ENCODE data around the gene RSL1D1. TPM values are rescaled to one million over a fixed set of nuclear protein-coding genes. Genes with fewer than 3 reads are reported as not detected.

RSL1D1 gene
- total and polyA plus RNA-seq, 12 donors = 24.7 to 133 (median 101) TPM

- Histone ChIP-seq H3K36me3 (peaks cover 0 to 17% (median 0%) of the 10 kb centered on the region in 9 donors), H3K27me3 (no peaks in the 10 kb centered on the region), H3K4me3 (peak overlapping the region; percentile 78 to 100 (median 96)), H3K4me1 (peaks cover 8 to 82% (median 72%) of the 10 kb centered on the region in 9 donors), H3K27ac (peak overlapping the region; percentile 92 to 100 (median 98)), H3K9me3 (no peaks in the 10 kb centered on the region)
- TF ChIP-seq CTCF (IDR thresholded peaks at IDR 0.05) = no peak
- DNase-seq (peak; percentile 73 to 74), ATAC-seq (peak; percentile 48 to 65 (median 56))
- 1 to 2% methylated on average over 88 to 89 of the region's 93 CpGs for WGBS, 2 donors
- intact Hi-C loops (cut with DNase I) = loop anchor here in 8 of 10 donors (1.0 to 10.0 kb wide), 9 partner anchors 48 to 268 kb away; partner anchors contain the start of genes TXNDC11 (in 5 of the 8), GSPT1 (in 1 of the 8) and RSL1D1 (in 1 of the 8)
Observed at GRCh38 chr16:11796227-11797165, 54.8 kb downstream of the RSL1D1 start.

- no peak for ATAC-seq
- 53 to 62% methylated on average over 8 of the region's 8 CpGs for WGBS, 2 donors
- H3K4me3 ChIP-seq = peak overlapping the region; percentile 78 to 100 (median 96)
- TF ChIP-seq CTCF (IDR thresholded peaks at IDR 0.05) = no peak
- peaks cover 8 to 81% (median 76%) of the 10 kb centered on the region in 9 donors for H3K4me1 ChIP-seq
- no peaks in the 10 kb centered on the region for H3K9me3 ChIP-seq
- peaks cover 0 to 17% (median 0%) of the 10 kb centered on the region in 9 donors for H3K36me3 ChIP-seq
- H3K27me3 ChIP-seq = no peaks in the 10 kb centered on the region
- intact Hi-C loops (cut with DNase I) = loop anchor here in 7 of 10 donors (2.0 to 10.0 kb wide), 8 partner anchors 49 to 269 kb away; partner anchors contain the start of genes TXNDC11 (in 5 of the 7) and GSPT1 (in 1 of the 7)
- no peak for DNase-seq
- H3K27ac ChIP-seq = peak overlapping the region; percentile 92 to 100 (median 98)
Observed at GRCh38 chr16:11795887-11796226, 55.5 kb downstream of the RSL1D1 start.

- no peak for ATAC-seq
- DNase-seq = no peak
- Histone ChIP-seq H3K27ac (peak overlapping the region in 8 of 10 donors; percentile 92 to 100 (median 98)), H3K9me3 (no peaks in the 10 kb centered on the region), H3K4me1 (peaks cover 8 to 81% (median 76%) of the 10 kb centered on the region in 9 donors), H3K36me3 (peaks cover 0 to 22% (median 0%) of the 10 kb centered on the region in 9 donors), H3K27me3 (no peaks in the 10 kb centered on the region), H3K4me3 (peak overlapping the region in 9 of 10 donors; percentile 78 to 100 (median 97))
- intact Hi-C loops (cut with DNase I) = loop anchor here in 6 of 10 donors (5.0 to 10.0 kb wide), 7 partner anchors 50 to 270 kb away; partner anchors contain the start of genes TXNDC11 (in 4 of the 6) and GSPT1 (in 1 of the 6)
- no peak for TF ChIP-seq CTCF (IDR thresholded peaks at IDR 0.05)
- WGBS, 2 donors = 84 to 85% methylated on average over 20 of the region's 20 CpGs
Observed at GRCh38 chr16:11794996-11795886, 56.1 kb downstream of the RSL1D1 start.
